A673 (cell line): ENCODE results near the gene SLC25A34. TPM values are rescaled to one million over a fixed set of nuclear protein-coding genes. Genes with fewer than 3 reads are reported as not detected.

Experiments used
- BruUV-seq: library from RNA; stranded (reverse); fragments of 400-500 nt; replicated peaks from 2 replicates; lab custom pipeline; 2021; lab: Mats Ljungman, UMichigan
- CTCF ChIA-PET: fragments of 300-600 bp; sonication (Branson Sonifier 250); formaldehyde crosslinking; loops from one replicate; lab custom pipeline; 2022; ENCODE audit warnings: antibody characterized with exemption; lab: Charles Lee
- POLR2A ChIA-PET: fragments of 300-600 bp; sonication (Branson Sonifier 250); formaldehyde crosslinking; loops from one replicate; lab custom pipeline; 2022; ENCODE audit warnings: antibody characterized with exemption; ENCODE audit not compliant: low non-redundant PET; lab: Charles Lee
- DNase-seq: peaks from one replicate; pipeline ENCODE4 v3.0.0-alpha.2; 2015; ENCODE audit warnings: low spot score
- H3K27ac ChIP-seq: fragments of 200-600 bp; sonication (generic); 2 replicates; pipeline ENCODE4 v1.5.1; 2016; ENCODE audit warnings: mixed run types, low read depth, mild to moderate bottlenecking, mixed read lengths, antibody characterized with exemption, low read length; ENCODE audit not compliant: poor library complexity, severe bottlenecking
- H3K27me3 ChIP-seq: fragments of 200-600 bp; sonication (generic); replicated peaks from 2 replicates; pipeline ENCODE4 v1.6.1; 2017; ENCODE audit warnings: mixed run types, low read depth, mild to moderate bottlenecking, mixed read lengths, antibody characterized with exemption, low read length; ENCODE audit not compliant: insufficient read depth, poor library complexity
- H3K36me3 ChIP-seq: fragments of 200-600 bp; sonication (generic); 2 replicates; pipeline ENCODE4 v1.6.1; 2016; ENCODE audit warnings: mixed run types, mild to moderate bottlenecking, mixed read lengths, antibody characterized with exemption, low read length; ENCODE audit not compliant: insufficient read depth, poor library complexity, severe bottlenecking
- H3K4me1 ChIP-seq: fragments of 200-600 bp; sonication (generic); 2 replicates; pipeline ENCODE4 v1.6.1; 2017; ENCODE audit warnings: mixed run types, mild to moderate bottlenecking, mixed read lengths, antibody characterized with exemption, low read length; ENCODE audit not compliant: insufficient read depth, poor library complexity, severe bottlenecking
- H3K4me3 ChIP-seq: fragments of 200-600 bp; sonication (generic); 2 replicates; pipeline ENCODE4 v1.5.1; 2016; ENCODE audit warnings: low read depth, mixed run types, mild to moderate bottlenecking, mixed read lengths, low read length; ENCODE audit not compliant: poor library complexity, severe bottlenecking
- H3K9me3 ChIP-seq: fragments of 200-600 bp; sonication (generic); 2 replicates; pipeline ENCODE4 v1.6.1; 2016; ENCODE audit warnings: mixed run types, low read depth, mild to moderate bottlenecking, mixed read lengths, antibody characterized with exemption, low read length; ENCODE audit not compliant: poor library complexity, severe bottlenecking
- EZH2 ChIP-seq: fragments of 200-600 bp; sonication (generic); IDR thresholded peaks from 2 replicates; pipeline ENCODE4 v1.6.1; 2017; ENCODE audit warnings: borderline replicate concordance, low read depth, mild to moderate bottlenecking, mixed read lengths, antibody characterized with exemption, low read length; ENCODE audit not compliant: poor library complexity, severe bottlenecking
- intact Hi-C: fragments of 100-400 bp; cut with micrococcal nuclease; formaldehyde crosslinking; loops from one replicate; pipeline ENCODE4 v1.10.0; 2022; ENCODE audit not compliant: unreplicated experiment
- total RNA-seq: library from RNA; stranded (reverse); gene quantifications from 2 replicates; pipeline ENCODE4 v1.2.3, GENCODE V29; 2021
- TF ChIP-seq, protein P1 (sequence below): fragments of 300-800, 200-600 bp; sonication (generic); conservative IDR thresholded peaks from 2 replicates; pipeline ENCODE4 v1.5.1; 2017; ENCODE audit warnings: low read depth, mild to moderate bottlenecking, antibody characterized with exemption, low read length, moderate library complexity, mixed read lengths

SLC25A34 gene
- total RNA-seq, 1 experiment from 2014 or later = 3.2 TPM

DNA sequence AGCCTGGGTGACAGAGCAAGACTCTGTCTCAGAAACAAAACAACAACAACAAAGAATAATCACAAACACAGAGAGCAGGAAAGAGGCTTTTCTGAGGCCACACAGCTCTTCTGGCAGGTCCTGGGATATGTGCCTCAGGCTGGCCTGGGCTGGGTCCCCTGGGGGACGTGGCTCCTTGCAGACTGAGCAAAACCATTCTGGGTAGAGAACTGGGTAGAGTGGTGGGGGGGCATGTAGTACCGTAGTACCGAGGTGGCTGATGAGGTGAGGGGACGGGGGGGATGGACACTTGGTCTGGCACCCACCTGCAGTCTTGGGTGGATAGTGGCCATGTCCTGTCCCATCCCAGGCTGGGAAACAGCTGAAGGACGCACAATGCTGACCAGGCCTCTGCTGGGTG, 12.2 kb downstream of the SLC25A34 start:
- CTCF ChIA-PET = no interaction called here
- POLR2A ChIA-PET = no interaction called here
- Histone ChIP-seq H3K9me3 (no peaks in the 10 kb centered on the region), H3K4me1 (peaks cover 3% of the 10 kb centered on the region), H3K4me3 (no peak overlapping the region), H3K27me3 (no peaks in the 10 kb centered on the region), H3K27ac (no peak overlapping the region), H3K36me3 (no peaks in the 10 kb centered on the region)
- intact Hi-C loops = no loop called here
- TF ChIP-seq EZH2 = no peak
- TF ChIP-seq, protein P1, sequence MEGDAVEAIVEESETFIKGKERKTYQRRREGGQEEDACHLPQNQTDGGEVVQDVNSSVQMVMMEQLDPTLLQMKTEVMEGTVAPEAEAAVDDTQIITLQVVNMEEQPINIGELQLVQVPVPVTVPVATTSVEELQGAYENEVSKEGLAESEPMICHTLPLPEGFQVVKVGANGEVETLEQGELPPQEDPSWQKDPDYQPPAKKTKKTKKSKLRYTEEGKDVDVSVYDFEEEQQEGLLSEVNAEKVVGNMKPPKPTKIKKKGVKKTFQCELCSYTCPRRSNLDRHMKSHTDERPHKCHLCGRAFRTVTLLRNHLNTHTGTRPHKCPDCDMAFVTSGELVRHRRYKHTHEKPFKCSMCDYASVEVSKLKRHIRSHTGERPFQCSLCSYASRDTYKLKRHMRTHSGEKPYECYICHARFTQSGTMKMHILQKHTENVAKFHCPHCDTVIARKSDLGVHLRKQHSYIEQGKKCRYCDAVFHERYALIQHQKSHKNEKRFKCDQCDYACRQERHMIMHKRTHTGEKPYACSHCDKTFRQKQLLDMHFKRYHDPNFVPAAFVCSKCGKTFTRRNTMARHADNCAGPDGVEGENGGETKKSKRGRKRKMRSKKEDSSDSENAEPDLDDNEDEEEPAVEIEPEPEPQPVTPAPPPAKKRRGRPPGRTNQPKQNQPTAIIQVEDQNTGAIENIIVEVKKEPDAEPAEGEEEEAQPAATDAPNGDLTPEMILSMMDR = no peak
- no TSS peak for BruUV-seq
- no peak for DNase-seq

DNA sequence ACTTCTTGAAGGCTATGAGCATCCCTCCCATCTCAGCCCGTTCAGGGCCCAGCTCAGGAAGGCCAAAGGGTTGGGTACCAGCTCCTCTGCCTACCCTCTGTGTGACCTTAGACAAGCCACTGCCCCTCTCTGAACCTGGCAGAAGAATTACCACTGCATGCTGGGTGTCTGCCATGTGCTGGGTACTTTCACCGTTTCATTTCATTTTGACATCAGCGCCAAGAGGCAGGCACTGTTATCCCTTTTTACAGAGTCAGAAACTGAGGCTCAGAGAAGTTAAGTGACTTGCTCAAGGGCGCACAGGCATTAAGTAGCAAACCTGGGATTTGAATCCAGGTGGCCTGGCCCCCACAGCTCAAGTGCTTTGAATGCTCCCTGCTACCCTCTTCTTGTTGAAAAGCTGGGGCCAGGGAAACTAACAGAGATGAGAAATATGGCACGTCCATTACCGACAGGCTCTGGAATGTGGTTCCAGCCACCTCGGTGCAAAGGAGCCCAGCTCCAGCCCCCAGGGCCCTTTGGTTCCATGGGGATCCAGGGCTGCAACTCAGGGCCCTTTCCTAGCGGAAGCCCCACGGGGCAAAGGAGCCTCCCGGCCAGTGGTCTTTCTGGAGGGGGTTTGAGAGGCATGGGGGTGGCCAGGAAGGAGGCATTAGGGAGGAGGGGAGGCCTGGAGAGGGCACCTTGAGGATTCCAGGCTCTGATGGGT, 12.8 kb downstream of the SLC25A34 start:
- Histone ChIP-seq H3K27ac (no peak overlapping the region), H3K4me1 (peaks cover 3% of the 10 kb centered on the region), H3K36me3 (no peaks in the 10 kb centered on the region), H3K9me3 (no peaks in the 10 kb centered on the region), H3K4me3 (no peak overlapping the region), H3K27me3 (no peaks in the 10 kb centered on the region)
- intact Hi-C loops = no loop called here
- no peak for TF ChIP-seq EZH2
- TF ChIP-seq, protein P1 = no peak
- ChIA-PET CTCF (no interaction called here), POLR2A (no interaction called here)
- DNase-seq = no peak
- BruUV-seq = no TSS peak

DNA sequence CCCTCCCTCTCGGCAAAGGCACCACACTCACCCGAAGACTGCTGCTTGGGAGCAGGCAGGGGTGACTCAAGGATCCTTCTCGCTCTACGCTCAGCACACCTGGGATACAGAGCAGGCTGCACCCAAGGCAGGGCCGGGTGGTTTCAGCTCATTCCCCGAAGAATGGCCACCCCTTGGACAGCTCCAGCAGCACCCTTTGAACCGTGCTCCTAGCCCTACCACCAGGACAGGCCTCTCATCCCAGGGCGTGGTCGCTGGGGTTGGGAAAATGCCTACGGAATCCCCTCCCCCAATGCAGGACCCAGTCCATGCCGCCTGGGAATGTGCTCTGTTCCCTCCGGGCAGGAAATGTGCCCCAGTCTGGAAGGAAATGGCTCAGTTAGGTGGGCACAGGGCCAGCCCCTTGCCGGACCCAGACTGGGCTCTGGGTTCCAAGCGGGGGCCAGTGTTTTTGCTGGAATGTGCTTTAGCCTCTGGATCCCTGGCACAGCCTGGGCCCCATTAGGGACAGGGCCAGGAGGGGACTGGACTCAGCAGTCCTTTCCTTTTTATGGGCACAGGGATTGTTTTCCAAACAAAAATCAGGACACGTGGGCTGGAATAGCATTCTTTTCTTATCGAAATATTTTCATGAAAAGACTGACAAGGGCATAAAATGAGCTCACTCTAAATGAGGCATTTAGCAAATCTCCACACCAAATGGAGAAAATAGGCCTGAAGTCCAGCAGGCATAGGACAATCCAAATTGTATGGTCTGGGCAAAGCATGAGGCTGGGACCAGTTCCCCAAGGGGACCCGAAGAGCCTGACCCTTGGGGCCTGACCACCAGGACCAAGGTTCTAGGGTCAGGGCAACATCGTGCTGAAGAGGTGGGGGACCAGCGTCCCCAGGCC, 13.6 kb downstream of the SLC25A34 start:
- intact Hi-C loops = no loop called here
- POLR2A ChIA-PET = no interaction called here
- Histone ChIP-seq H3K4me3 (no peak overlapping the region), H3K27me3 (no peaks in the 10 kb centered on the region), H3K36me3 (no peaks in the 10 kb centered on the region), H3K9me3 (no peaks in the 10 kb centered on the region), H3K27ac (no peak overlapping the region), H3K4me1 (peaks cover 3% of the 10 kb centered on the region)
- DNase-seq = no peak
- CTCF ChIA-PET = no interaction called here
- no peak for TF ChIP-seq EZH2
- TF ChIP-seq, protein P1 = no peak
- BruUV-seq = no TSS peak
